Medulla oblongata (tissue), 1 donor: Measurements from ENCODE around the gene ADAMTS17.
"Not testable (repeated sequence)": the region's sequence is repeated elsewhere in the genome, so short reads cannot be mapped to it uniquely, and the experiment has no call there.

Experiments
- DNase-seq: peaks from one replicate; pipeline ENCODE4 v3.0.0-alpha.2; 2015; ENCODE audit errors: extremely low spot score

ADAMTS17 gene

GRCh38 chr15:99953886-99954285 is 387.9 kb downstream of the ADAMTS17 start:
- DNase-seq = no peak

- no peak for DNase-seq
Observed at GRCh38 chr15:99951511-99951910, 390.3 kb downstream of the ADAMTS17 start.

GRCh38 chr15:99944131-99944530 is 397.6 kb downstream of the ADAMTS17 start:
- no peak for DNase-seq

DNA sequence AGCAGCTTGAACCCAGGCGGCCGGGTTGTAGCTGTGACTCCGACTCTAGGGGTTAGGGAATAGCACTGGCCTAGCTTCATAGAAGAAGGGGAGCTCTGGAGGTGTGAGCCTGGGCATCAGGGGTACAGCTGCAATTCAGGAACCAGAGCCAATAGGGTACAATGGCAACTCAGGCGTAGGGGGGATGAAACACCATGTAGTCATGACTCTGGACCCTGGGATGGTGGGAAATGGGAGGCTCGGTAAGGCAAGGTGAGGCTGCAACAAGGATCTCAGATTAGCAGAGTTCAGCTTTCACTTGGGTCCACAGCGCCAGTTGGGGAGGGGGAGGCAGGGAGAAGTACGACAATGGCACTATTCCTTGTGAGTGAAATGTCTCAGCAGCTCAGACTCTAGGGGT is 398.3 kb downstream of the ADAMTS17 start:
- DNase-seq = no peak

DNA sequence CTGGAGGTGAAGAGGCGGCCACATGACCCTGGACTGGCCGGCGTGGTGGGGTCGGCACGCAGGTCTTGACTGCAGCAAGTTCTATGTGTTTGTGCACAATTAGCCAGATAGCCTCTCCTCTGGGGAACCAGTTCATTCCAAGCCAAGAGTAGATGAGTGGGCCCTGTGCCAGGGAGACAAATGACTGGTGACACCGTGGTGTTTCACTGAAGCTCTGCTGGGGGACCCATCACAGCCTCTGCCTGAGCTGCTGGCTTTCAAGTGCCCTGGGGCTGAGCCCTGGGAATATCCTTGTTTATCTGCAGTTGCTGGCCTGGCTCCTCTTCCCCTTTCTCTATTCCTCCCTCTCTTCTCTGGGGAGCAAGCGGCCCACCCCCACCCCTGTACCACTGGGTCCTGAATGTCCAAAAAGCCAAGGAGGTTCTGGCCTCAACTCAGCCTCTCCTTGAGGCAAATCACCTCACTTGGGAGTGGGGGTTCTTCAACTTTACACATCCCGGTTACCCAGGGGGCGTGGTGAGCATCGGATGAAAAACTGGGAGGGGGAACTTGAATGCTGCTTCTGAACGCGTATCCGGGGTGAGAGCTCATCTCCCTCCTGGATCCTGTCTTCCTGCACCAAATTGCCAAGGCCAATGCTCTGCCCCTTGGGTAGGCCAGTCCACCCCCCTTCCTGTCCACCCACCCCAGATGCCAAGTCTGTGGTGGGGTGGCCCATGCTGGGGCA is 408.9 kb downstream of the ADAMTS17 start:
- DNase-seq = no peak

DNA sequence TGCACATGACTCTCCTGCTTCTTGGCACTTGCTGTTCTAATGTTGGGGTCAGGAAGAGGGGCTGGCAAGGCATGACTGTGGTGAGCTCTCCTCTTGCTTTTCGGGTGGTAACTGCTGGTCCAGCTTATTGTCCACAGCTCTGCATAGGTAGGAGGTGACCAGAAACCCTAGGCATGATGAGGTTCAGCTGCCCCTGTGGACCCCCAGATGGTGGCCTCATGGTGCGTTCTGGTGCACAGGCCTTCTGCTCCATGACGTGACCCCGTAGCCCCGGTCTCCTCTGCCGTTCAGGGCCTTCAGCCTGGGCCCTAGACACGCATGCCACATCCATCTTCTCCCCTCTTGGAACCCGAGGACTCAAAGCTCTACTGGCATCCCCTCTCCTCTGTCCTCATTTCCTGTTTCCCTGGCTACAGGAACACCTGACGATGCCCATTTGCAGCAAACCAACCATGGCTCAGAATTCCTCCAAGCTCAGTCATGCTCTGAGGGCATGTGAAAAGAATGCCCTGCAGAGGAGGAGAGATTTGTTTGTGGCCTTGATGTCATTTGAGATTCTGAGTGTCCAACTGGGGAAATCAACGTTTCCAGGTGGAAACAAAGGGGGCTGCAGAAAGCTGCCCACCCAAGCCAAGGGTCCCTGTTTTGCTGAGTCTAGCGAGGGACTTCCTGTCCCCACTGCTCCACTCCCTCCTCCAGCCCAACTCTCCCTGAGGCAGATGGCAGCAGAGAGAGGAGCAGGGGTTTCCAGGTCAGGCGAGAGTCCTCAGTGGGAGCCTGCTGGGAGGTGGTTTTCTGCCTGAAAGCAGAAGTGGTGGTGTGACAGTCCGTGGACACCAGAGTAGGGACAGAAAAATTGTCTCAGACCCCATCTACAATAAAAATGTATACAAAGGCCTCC is 409.8 kb downstream of the ADAMTS17 start:
- DNase-seq = no peak

- DNase-seq = no peak
Observed at GRCh38 chr15:99930696-99931095, 411.1 kb downstream of the ADAMTS17 start.

DNA sequence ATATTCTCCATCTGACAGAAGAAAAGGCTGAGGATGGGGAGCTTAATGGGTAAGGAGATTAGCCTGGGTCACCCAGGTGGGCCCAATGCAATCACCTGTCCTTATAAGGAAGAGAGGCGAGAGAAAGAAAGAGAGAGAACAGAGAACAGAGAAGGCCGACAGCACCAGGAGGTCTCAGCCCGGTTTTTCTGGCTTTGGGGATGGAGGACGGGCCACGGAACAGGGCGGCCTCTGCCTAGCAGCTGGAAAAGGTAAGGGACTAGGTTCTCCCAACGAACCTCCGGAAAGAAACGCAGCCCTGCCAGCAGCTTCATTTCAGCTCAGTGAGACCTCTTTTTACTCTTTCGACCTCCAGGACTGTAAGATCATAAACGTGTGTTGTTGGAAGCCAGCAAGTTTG is 412.5 kb downstream of the ADAMTS17 start:
- no peak for DNase-seq

DNA sequence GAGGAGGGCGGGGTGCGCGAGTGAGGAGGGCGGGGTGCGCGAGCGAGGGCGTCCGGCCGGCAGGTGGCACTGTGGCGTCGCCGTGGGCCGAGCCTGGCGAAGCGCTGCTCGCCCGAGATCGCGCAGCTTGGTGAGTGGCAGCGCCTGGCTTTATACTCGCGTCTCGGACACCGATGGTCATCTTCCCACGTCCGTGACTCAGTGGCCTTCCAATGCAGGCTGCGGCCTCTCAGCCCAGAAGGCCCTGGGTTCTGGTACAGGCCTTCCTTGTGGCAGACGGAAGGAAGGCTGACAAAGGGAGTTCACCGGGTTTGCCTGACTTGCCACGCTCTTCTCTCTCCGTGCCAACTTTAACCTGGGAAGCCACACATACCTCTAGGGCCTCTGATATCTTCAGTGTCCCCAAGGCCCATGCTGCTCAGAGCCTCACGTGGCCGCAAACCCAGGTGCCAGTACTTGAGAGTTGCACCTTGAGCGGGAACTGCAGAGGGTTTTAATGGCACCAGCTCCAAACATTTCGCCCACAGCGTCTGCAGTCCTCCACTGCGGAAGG is 413.3 kb downstream of the ADAMTS17 start:
- peak; percentile 79 for DNase-seq

- not testable (repeated sequence) for DNase-seq
Observed at GRCh38 chr15:99926532-99926931, 415.2 kb downstream of the ADAMTS17 start.

DNA sequence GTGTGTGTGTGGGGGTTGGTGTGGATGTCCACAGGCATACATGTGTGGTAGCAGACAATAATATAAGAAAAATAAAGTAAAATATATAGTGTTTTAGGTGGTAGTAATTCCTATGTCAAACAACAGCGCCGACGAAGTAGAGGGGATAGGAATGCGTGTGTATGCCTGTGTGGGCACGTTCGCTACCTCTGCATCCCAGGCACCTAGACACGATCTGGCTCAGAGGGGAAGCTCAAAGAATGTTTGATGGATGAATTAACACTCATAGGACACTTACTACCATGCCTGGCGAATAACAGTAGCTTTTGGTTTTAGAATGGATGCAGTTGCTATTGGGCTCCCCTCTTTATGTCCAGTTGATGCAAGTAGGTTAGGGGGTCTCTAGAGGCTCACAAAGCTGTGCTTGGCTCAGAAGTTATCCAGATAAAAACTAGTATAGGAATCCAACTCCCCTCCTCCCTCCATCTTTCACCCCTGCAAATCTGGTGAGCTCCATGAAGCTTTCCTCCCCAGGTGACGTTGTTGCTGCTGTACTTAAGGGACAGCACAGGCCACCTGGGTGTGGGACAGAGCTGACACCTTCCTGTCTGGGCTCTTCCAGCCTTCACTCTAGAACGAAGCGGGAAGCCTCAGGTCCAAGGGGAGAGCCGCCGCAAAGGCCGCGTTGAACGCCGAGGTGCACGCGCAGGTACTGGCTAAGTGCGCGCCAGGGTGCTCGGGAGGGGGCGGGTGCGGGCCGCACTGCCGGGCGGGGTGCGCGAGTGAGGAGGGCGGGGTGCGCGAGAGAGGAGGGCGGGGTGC is 415.9 kb downstream of the ADAMTS17 start:
- DNase-seq = peak; percentile 29

DNA sequence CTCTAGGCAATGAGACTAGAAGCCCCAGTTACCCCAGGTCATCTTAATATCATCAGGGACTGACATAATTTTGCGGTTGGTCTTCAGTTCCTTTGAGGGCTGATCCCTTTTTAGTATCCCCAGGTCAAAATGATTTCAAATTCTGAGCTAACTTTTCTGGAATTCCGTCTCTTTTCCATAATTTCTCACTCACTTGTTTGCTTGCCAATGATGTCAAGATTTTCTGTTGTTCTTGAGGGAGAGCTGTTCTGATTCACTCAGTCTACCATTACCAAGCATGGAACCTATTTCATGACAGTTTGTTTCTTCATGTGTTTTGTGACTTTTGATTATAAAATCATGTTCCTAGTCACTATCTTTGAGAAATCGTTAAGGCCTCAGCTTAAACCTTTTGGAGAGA is 418.1 kb downstream of the ADAMTS17 start:
- DNase-seq = no peak
